ENCODE data around the gene SCLY.
"Not testable (repeated sequence)": the region's sequence is repeated elsewhere in the genome, so short reads cannot be mapped to it uniquely, and the experiment has no call there.

The SCLY gene

GRCh38 chr2:238113611-238114010 is 52.8 kb downstream of the SCLY start:
- no peak for DNase-seq (ENCODE audit: low read depth)

GRCh38 chr2:238114331-238114841 is 53.6 kb downstream of the SCLY start:
- DNase-seq (ENCODE audit: low read depth): no peak

- no peak for DNase-seq (ENCODE audit: low read depth)
Observed at GRCh38 chr2:238114851-238115660, 54.3 kb downstream of the SCLY start.

- DNase-seq (ENCODE audit: low read depth): not testable (repeated sequence)
Observed at GRCh38 chr2:238115709-238116108, 54.9 kb downstream of the SCLY start.

GRCh38 chr2:238116298-238117198 is 55.7 kb downstream of the SCLY start:
- DNase-seq (ENCODE audit: low read depth): no peak

- no peak for DNase-seq (ENCODE audit: low read depth)
Observed at GRCh38 chr2:238117199-238118154, 56.7 kb downstream of the SCLY start.

- no peak for DNase-seq (ENCODE audit: low read depth)
Observed at GRCh38 chr2:238119756-238120462, 59.1 kb downstream of the SCLY start.

GRCh38 chr2:238120463-238121298 is 59.9 kb downstream of the SCLY start:
- DNase-seq (ENCODE audit: low read depth): no peak

- no peak for DNase-seq (ENCODE audit: low read depth)
Observed at GRCh38 chr2:238121511-238122286, 60.9 kb downstream of the SCLY start.

GRCh38 chr2:238122287-238123217 is 61.8 kb downstream of the SCLY start:
- no peak for DNase-seq (ENCODE audit: low read depth)

GRCh38 chr2:238123218-238123971 is 62.6 kb downstream of the SCLY start:
- DNase-seq (ENCODE audit: low read depth): no peak

GRCh38 chr2:238123991-238124470 is 63.2 kb downstream of the SCLY start:
- no peak for DNase-seq (ENCODE audit: low read depth)

- no peak for DNase-seq (ENCODE audit: low read depth)
Observed at GRCh38 chr2:238124488-238125126, 63.8 kb downstream of the SCLY start.

GRCh38 chr2:238125127-238125885 is 64.5 kb downstream of the SCLY start:
- no peak for DNase-seq (ENCODE audit: low read depth)

GRCh38 chr2:238126338-238126737 is 65.5 kb downstream of the SCLY start:
- DNase-seq (ENCODE audit: low read depth): no peak

- DNase-seq (ENCODE audit: low read depth): no peak
Observed at GRCh38 chr2:238126775-238127164, 66.0 kb downstream of the SCLY start.
